Retinal pigment epithelial cell (primary cell): ENCODE measurements around the gene PHF2.

ENCODE experiments used
- DNase-seq: peaks from one replicate; pipeline ENCODE4 v3.0.0-alpha.2; 2010; ENCODE audit warnings: low read depth
- H3K4me3 ChIP-seq: 2 replicates; pipeline ENCODE4 v1.5.1; 2011; ENCODE audit warnings: mild to moderate bottlenecking, low read length, control low read depth, moderate library complexity
- TF ChIP-seq, protein P1 (sequence below): conservative IDR thresholded peaks from 2 replicates; pipeline ENCODE4 v1.5.1; 2011; ENCODE audit warnings: low read depth, low read length, control low read depth, inconsistent platforms

The PHF2 gene

DNA sequence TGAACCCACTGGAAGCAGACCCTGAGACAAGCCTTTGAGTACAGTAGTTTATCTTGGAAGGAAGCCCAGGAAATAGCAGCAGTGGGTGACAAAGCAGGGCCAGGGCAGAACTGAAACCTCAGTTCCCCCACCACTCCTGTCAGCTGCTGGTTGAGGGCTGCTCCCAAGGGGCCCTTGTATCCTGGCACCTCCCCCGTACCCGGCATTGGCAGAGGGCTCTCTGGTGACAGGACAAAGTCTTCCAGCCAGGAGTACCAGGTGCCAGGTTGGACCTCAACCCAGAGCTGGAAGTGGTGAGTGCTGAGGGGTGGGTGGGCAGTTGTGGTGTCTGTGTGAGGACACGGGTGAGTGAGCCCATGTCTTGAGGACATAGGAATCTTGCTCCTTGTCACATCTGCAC lies 123.3 kb downstream of the PHF2 start:
- TF ChIP-seq, protein P1, sequence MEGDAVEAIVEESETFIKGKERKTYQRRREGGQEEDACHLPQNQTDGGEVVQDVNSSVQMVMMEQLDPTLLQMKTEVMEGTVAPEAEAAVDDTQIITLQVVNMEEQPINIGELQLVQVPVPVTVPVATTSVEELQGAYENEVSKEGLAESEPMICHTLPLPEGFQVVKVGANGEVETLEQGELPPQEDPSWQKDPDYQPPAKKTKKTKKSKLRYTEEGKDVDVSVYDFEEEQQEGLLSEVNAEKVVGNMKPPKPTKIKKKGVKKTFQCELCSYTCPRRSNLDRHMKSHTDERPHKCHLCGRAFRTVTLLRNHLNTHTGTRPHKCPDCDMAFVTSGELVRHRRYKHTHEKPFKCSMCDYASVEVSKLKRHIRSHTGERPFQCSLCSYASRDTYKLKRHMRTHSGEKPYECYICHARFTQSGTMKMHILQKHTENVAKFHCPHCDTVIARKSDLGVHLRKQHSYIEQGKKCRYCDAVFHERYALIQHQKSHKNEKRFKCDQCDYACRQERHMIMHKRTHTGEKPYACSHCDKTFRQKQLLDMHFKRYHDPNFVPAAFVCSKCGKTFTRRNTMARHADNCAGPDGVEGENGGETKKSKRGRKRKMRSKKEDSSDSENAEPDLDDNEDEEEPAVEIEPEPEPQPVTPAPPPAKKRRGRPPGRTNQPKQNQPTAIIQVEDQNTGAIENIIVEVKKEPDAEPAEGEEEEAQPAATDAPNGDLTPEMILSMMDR: no peak
- H3K4me3 ChIP-seq: no peak overlapping the region
- DNase-seq: no peak

DNA sequence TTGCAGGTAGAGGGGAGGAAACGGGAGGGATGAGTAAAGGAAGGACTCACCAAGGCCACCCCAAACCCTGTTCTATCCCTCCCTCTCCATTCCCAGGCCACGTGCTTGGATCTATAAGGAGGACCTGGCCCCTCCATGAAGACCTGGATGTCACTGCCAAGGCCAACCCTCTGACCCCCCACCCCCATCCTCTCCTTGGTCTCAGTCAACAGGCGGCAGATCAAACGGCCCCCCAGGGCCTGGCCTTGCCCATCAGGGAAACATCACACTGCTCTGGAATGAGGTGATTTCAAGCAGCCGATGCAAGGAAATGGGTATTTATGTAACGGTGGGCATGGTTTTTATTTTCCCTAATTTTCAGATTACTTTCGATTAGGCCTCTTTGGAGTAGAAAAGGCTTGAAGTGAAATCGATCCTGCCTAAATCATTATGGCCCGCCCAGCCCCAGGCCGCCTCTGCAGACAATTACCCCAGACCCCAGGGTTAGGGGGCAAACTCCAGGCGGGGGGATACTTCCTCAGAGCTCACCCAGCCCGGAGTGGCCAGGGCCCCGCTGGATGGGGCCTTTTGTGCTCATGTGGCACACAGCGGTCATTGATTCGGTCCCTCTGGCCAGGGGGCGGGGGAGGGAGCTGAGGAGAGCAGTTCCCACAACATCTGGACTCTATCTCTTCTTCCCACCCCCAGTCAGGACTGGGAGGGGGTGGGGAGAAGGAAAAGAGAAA lies 125.3 kb downstream of the PHF2 start:
- no peak for DNase-seq
- TF ChIP-seq, protein P1: no peak
- no peak overlapping the region for H3K4me3 ChIP-seq

DNA sequence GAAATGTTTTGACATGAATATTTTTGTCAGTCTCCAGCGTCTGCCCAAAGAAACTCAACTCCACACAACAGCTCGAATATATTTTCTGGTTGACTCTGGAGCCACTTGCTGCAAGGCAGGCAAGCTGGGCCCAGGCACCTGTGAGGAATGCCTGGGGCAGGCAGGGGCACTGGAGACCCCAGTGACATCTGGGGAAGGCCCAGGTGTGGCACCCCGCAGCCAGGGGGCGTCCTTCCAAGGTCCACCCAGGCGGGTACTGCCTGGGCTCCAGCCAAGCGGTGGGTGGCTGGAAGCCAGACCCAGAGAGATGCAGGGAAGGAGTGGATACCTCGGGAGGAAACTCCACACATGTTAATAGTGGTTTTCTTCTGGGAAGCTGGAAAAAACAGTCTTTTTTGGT lies 125.9 kb downstream of the PHF2 start:
- TF ChIP-seq, protein P1: no peak
- DNase-seq: no peak
- H3K4me3 ChIP-seq: no peak overlapping the region

DNA sequence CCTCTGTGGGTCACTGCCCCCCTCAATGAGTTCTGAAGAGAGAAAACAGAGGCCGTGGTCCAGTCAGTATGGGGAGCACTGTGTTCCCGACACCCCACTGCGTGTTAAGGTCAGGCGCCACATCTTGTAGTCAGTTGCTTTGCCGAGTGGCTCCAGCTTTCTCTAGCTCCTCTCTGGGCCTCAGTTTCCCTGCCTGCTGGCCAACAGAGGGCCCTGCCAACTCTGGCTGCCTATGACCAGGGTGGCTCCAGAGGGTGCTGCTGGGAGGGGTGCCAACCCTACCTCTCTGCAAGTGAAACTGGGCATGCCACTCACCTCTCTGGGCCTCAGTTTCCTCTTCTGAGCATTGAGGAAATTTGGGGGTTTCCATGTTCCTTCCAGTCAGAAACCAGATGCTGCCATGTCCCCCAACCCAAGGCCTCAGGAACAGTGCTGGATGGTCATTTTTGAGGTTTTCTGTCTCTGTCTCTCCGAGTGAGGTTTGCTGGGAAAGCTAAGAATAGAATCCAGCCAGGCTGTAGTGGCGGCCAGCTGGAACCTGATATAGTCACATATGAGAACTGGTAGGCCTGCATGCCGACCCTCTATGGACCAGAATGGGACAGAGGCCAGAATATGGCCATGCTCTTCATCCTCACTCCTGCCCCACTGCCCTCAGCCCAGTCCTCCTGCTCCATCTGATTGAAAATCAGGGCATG lies 132.1 kb downstream of the PHF2 start:
- TF ChIP-seq, protein P1: no peak
- no peak overlapping the region for H3K4me3 ChIP-seq
- DNase-seq: no peak

DNA sequence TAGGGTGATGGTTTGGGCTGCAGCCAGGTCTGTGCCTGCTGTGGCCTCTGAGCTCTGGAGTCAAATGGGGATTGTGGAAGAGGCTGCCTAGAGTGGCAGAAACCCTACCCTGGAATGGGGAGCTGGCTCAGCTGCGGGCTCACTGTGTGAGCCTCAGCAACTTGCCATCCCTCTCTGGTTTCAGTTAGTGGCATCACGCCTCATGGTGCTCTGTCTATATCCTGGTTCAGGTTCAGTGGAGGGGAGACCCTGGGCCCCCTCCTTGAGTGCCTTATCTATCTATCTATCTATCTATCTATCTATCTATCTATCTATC lies 132.6 kb downstream of the PHF2 start:
- no peak overlapping the region for H3K4me3 ChIP-seq
- DNase-seq: no peak
- TF ChIP-seq, protein P1: no peak

DNA sequence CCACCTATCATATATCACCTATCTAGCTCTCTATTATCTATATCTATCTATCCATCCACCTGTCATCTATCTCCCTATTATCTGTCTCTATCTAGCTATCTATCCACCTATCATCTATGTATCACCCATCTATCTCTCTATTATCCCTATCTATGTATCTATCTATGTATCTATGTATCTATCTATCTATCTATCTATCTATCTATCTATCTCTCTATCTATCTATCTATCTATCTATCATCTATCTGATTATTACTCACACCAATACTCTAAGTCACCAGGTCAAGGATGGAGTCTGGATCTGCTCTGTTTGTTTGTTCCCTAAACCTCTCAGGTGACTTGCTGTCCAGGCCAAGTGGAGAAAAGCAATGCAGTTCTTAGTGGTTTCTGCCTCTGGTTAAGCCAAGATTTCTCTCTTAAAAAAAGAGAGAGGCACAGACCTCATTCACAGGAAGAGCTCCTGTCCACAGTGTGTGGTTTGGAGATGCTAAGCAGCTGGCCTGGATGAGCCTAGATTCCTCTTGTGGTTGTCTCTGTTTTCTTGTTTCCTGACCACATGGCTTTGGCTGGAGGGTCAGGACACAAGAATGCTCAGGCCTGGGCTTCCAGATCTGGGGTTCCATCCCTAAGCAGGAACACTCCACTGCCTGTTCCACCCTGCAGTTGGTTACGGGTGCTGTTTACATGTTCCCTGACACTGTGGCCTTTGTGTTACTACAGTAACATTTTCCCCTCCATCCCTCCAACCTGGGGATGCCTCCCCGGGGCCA lies 133.4 kb downstream of the PHF2 start:
- TF ChIP-seq, protein P1: no peak
- no peak overlapping the region for H3K4me3 ChIP-seq
- no peak for DNase-seq
